Urinary bladder (tissue), 4 donors: ENCODE measurements around the gene CDC42EP2. TPM values are rescaled to one million over a fixed set of nuclear protein-coding genes. Genes with fewer than 3 reads are reported as not detected.

ENCODE experiments used
- DNase-seq: peaks from one replicate; pipeline ENCODE4 v3.0.0-alpha.2; 2015; ENCODE audit errors: extremely low spot score
- H3K27ac ChIP-seq: one replicate; pipeline ENCODE4 v1.5.1; 2013; ENCODE audit warnings: low read depth, mild to moderate bottlenecking, moderate library complexity
- H3K36me3 ChIP-seq: one replicate; pipeline ENCODE4 v1.6.1; 2013; ENCODE audit warnings: mild to moderate bottlenecking, moderate library complexity; ENCODE audit not compliant: insufficient read depth
- H3K4me1 ChIP-seq: one replicate; pipeline ENCODE4 v1.6.1; 2013; ENCODE audit warnings: mild to moderate bottlenecking, moderate library complexity; ENCODE audit not compliant: insufficient read depth
- H3K4me3 ChIP-seq: one replicate; pipeline ENCODE4 v1.5.1; 2013; ENCODE audit warnings: low read depth, low read length
- WGBS: extraction: QIAGEN DNeasy Blood & Tissue Kit; methylation state at CpG from one replicate; pipeline ENCODE4 v1.1.7; 2013; 5-methylcytosine and 5-hydroxymethylcytosine counted together
- polyA plus RNA-seq: library from polyadenylated mRNA; stranded (reverse); fragments of 200-250 nt; gene quantifications from one replicate; pipeline ENCODE4 v1.2.3, GENCODE V29; 2013
- total RNA-seq: library from RNA; depleted of rRNA; stranded (reverse); fragments of >200 nt; gene quantifications from one replicate; pipeline ENCODE4 v1.2.3, GENCODE V29; 2014
- donor health status: healthy with polysubstance abuse.
- donor health status: healthy.

Gene CDC42EP2
- total and polyA plus RNA-seq, 2 donors: 17.6 to 30.1 TPM

- no peaks in the 10 kb centered on the region for H3K36me3 ChIP-seq
- DNase-seq: no peak
- H3K4me3 ChIP-seq: no peak overlapping the region
- WGBS: 19% methylated on average over 8 of the region's 8 CpGs
- H3K27ac ChIP-seq: peak overlapping the region; percentile 91
- H3K4me1 ChIP-seq: peaks cover 3% of the 10 kb centered on the region
Observed at GRCh38 chr11:65290448-65291165, 24.1 kb upstream of the CDC42EP2 start.

GRCh38 chr11:65291613-65292012, 23.1 kb upstream of the CDC42EP2 start:
- 16% methylated on average over 5 of the region's 5 CpGs for WGBS
- DNase-seq: no peak
- Histone ChIP-seq H3K4me3 (no peak overlapping the region), H3K27ac (peak overlapping the region; percentile 91), H3K36me3 (no peaks in the 10 kb centered on the region), H3K4me1 (peaks cover 5% of the 10 kb centered on the region)

DNA sequence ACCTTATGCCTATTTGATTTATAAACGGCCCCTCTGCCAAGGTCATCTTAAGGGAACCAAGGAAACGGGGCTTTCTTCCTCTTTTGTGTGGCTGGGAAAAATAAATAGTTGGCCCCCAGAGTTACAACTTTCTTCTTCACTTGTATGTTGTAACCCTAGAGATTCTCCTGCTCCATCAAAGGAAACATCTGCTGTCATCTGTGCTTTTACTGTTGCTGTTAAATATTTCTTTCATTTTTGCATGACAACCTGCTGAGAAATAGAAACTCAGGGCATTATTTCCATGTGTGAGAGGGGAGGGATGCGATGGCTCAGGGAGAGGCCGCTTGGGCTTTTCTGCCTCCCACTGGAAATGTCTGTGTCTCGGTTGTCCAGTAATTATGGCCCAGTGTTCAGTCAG, 21.8 kb upstream of the CDC42EP2 start:
- Histone ChIP-seq H3K4me3 (no peak overlapping the region), H3K4me1 (peaks cover 5% of the 10 kb centered on the region), H3K27ac (no peak overlapping the region), H3K36me3 (no peaks in the 10 kb centered on the region)
- WGBS: 47% methylated on average over 5 of the region's 5 CpGs
- no peak for DNase-seq

- DNase-seq: no peak
- WGBS: 40% methylated on average over 10 of the region's 10 CpGs
- Histone ChIP-seq H3K4me3 (no peak overlapping the region), H3K36me3 (no peaks in the 10 kb centered on the region), H3K4me1 (peaks cover 5% of the 10 kb centered on the region), H3K27ac (peak overlapping the region; percentile 77)
Observed at GRCh38 chr11:65293909-65294381, 20.7 kb upstream of the CDC42EP2 start.

DNA sequence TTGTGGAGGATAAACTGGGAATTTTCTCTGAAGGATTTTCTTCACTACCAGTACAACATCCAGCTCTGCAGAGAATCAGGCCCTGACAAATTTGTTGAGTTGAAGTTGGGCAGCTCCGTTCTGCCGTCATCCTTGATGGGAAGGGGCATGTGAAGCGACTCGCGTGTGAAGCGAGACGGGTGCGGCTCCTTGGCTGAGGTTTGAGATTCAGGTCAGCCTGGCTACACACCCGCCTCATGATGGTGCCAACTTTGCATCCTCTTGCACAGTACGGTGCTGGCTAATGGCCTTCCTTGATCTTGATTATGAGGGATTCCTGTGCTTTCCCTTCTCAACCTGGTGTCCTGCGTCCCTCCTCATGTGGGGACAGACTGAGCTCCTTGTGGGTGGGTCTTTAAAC, 19.7 kb upstream of the CDC42EP2 start:
- no peaks in the 10 kb centered on the region for H3K36me3 ChIP-seq
- 52% methylated on average over 11 of the region's 11 CpGs for WGBS
- DNase-seq: no peak
- peaks cover 5% of the 10 kb centered on the region for H3K4me1 ChIP-seq
- H3K4me3 ChIP-seq: no peak overlapping the region
- no peak overlapping the region for H3K27ac ChIP-seq

- Histone ChIP-seq H3K36me3 (no peaks in the 10 kb centered on the region), H3K27ac (peak overlapping the region; percentile 82), H3K4me3 (no peak overlapping the region), H3K4me1 (peaks cover 5% of the 10 kb centered on the region)
- 80% methylated on average over 11 of the region's 11 CpGs for WGBS
- DNase-seq: no peak
Observed at GRCh38 chr11:65295571-65296341, 18.9 kb upstream of the CDC42EP2 start.

DNA sequence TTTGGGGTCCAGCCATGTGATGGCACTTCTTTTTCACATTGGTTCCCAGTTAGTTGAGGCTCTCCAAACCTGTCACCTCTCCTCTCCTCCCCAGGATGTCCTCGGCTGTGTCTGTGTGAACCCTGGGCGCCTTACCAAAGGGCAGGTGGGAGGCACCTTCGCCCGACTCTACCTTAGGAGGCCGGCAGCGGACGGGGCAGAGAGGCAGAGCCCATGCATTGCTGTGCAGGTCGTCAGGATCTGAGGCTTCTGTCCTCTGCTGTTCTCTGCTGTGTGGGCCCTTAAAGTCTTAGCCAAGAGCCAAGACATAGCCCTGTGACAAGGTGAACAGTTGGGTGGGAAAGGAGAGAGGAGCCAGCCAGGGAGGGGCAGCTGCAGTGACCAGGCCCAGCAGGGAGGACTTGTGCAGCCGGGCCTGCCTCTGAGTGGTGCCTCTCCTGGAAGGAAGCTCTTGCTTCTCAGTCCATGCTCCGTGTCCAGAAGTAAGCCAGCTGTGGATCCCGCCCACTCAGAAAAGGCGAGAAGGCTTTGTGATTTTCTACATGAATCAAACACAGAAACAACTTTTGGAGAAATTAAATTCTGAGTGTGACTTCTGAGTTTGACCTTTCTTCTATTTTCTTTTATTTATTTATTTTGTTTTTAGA, 17.5 kb upstream of the CDC42EP2 start:
- 66% methylated on average over 12 of the region's 12 CpGs for whole genome bisulfite sequencing
- Histone ChIP-seq H3K4me1 (peaks cover 2% of the 10 kb centered on the region), H3K4me3 (no peak overlapping the region), H3K27ac (peak overlapping the region; percentile 69), H3K36me3 (no peaks in the 10 kb centered on the region)
- DNase-seq: no peak

DNA sequence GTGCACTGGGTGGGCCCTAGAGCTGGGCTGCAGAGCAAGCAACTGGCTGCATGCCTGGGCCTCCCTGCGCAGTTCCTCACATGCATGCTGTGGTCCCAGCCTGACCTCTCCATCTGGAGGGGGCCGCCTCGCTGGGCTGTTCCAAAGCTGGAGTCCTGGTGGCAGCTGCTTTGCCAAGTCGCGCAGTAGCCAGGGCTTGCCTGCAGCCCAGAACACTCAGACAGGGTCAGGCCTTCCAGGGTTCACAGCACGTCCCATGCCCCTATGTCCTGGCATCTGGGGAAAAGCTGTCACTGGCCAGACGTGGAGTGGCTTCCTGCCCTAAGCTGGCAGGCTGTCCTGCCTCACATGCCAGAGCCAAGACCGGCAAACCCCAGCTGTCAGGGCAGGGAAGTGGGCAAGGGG, 16.5 kb upstream of the CDC42EP2 start:
- WGBS: 24% methylated on average over 8 of the region's 8 CpGs
- Histone ChIP-seq H3K4me1 (peaks cover 2% of the 10 kb centered on the region), H3K4me3 (no peak overlapping the region), H3K36me3 (no peaks in the 10 kb centered on the region), H3K27ac (peak overlapping the region; percentile 25)
- no peak for DNase-seq

GRCh38 chr11:65298655-65299179, 15.9 kb upstream of the CDC42EP2 start:
- Histone ChIP-seq H3K4me3 (no peak overlapping the region), H3K36me3 (no peaks in the 10 kb centered on the region), H3K27ac (peak overlapping the region; percentile 85), H3K4me1 (peaks cover 2% of the 10 kb centered on the region)
- 32% methylated on average over 12 of the region's 12 CpGs for WGBS
- no peak for DNase-seq

- Histone ChIP-seq H3K4me3 (no peak overlapping the region), H3K27ac (no peak overlapping the region), H3K4me1 (peaks cover 2% of the 10 kb centered on the region), H3K36me3 (no peaks in the 10 kb centered on the region)
- DNase-seq: no peak
- WGBS: 69% methylated on average over 17 of the region's 17 CpGs
Observed at GRCh38 chr11:65300621-65301275, 13.9 kb upstream of the CDC42EP2 start.

DNA sequence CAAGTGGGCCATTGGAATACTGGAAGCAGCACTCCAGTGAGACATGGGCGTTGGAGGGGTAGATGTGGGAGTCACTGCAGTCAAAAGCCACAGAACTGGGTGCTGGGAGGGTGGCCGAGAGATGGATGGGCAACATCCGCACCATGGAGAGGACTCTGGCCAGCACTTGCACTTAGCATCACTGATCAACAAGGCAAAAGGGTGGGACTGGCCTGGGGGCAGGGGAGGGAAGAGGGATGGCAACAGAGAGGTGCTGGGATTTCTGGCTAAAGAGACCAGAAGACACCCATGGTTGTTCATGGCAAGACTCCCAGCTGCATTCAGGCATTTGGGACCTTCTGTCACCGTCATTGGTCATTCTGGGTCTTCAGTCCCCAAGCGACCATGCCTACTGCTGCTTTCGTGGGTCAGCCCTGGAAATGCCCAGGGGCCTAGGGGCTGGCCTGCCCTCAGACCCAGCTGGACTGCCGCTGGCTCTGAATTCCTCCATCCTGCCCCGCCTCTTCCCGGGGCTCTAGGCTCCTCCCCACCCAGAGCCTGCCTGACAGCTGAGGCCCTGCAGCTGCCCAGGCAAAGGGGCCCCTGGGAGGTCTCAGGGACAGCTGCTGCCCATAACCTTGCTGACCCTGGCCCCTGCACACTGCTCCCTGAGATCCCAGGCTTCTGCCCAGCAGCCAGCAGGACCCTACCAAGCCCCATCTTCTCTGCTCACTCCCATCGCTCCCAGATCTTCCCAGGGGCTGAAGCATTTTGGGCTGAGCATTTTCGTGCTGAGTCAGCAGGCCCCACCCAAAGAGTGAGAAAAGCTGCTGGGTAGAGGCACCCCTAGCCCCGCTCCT, 13.0 kb upstream of the CDC42EP2 start:
- no peaks in the 10 kb centered on the region for H3K36me3 ChIP-seq
- H3K4me3 ChIP-seq: no peak overlapping the region
- no peaks in the 10 kb centered on the region for H3K4me1 ChIP-seq
- no peak for DNase-seq
- WGBS: 48% methylated on average over 12 of the region's 12 CpGs
- no peak overlapping the region for H3K27ac ChIP-seq

DNA sequence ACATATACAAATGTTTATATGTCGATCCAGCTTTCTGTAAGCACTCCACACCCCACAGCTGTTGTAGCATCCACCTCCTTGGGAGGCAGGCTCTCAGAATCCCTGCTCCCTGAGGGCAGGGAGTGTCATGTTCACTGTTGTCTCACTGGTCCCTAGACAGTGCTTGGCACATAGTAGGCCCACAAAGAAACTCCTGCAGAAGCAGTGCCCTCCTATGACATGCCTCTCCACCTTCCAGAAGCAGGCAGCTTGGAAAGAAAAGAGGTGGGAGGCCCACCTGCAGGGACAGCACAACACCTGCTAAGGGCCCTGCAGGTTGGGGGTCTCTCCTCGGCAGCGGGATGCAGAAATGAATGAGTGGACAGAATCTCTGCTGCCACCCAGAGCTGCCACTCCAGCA, 11.1 kb upstream of the CDC42EP2 start:
- 77% methylated on average over 3 of the region's 3 CpGs for WGBS
- Histone ChIP-seq H3K4me1 (no peaks in the 10 kb centered on the region), H3K4me3 (no peak overlapping the region), H3K27ac (no peak overlapping the region), H3K36me3 (no peaks in the 10 kb centered on the region)
- no peak for DNase-seq
